SK-N-SH treated with all-trans-retinoic acid at 6 μM for 48 hours (cell line): Measurements from ENCODE around the gene SP9.

Source experiments
- ARNTL ChIP-seq: fragments of 450-650 bp; formaldehyde crosslinking; IDR thresholded peaks from 2 replicates; pipeline ENCODE4 v1.5.0; 2020; ENCODE audit warnings: low read depth, mild to moderate bottlenecking, moderate library complexity, borderline replicate concordance
- CREB5 ChIP-seq: fragments of 250-450 bp; sonication (Bioruptor Pico); IDR thresholded peaks from 2 replicates; pipeline ENCODE4 v1.5.1; 2020; ENCODE audit warnings: low read depth, mild to moderate bottlenecking, moderate library complexity
- ESRRG ChIP-seq: fragments of 250-450 bp; sonication (Bioruptor Pico); IDR thresholded peaks from 2 replicates; pipeline ENCODE4 v1.6.1; 2021; ENCODE audit warnings: mild to moderate bottlenecking
- PATZ1 ChIP-seq: fragments of 250-450 bp; sonication (Bioruptor Pico); IDR thresholded peaks from 2 replicates; pipeline ENCODE4 v1.8.0; 2020; ENCODE audit warnings: mild to moderate bottlenecking, moderate library complexity, borderline replicate concordance
- RARB ChIP-seq: fragments of 250-450 bp; sonication (Bioruptor Pico); IDR thresholded peaks from 2 replicates; pipeline ENCODE4 v1.8.0; 2021; ENCODE audit warnings: mild to moderate bottlenecking, moderate library complexity
- SNAI2 ChIP-seq: fragments of 250-450 bp; sonication (Bioruptor Pico); IDR thresholded peaks from 2 replicates; pipeline ENCODE4 v1.5.0; 2020; ENCODE audit warnings: mild to moderate bottlenecking, moderate library complexity
- ZFP3 ChIP-seq: fragments of 250-450 bp; sonication (Bioruptor Pico); IDR thresholded peaks from 2 replicates; pipeline ENCODE4 v1.5.0; 2020; ENCODE audit warnings: mild to moderate bottlenecking, moderate library complexity
- ZFP30 ChIP-seq: fragments of 450-650 bp; formaldehyde crosslinking; IDR thresholded peaks from 2 replicates; pipeline ENCODE4 v1.5.0; 2022; ENCODE audit warnings: mild to moderate bottlenecking, moderate library complexity

GRCh38 chr2:174342686-174343342 lies 8.1 kb downstream of the SP9 start:
- TF ChIP-seq ESRRG (CRISPR knock-in tag) (no peak), PATZ1 (CRISPR knock-in tag) (no peak), CREB5 (no peak), SNAI2 (no peak), ZFP3 (CRISPR knock-in tag) (no peak), ARNTL (CRISPR knock-in tag) (no peak), RARB (CRISPR knock-in tag) (no peak), ZFP30 (CRISPR knock-in tag) (no peak)
